H1 (cell line): ENCODE results near the gene ENPP6.

Experiments
- BRCA1 ChIP-seq: IDR thresholded peaks from 2 replicates; pipeline ENCODE4 v1.6.1; 2012; ENCODE audit warnings: low read depth, low read length, improper control_type of control experiment
- EP300 ChIP-seq, 2 experiments: IDR thresholded peaks; 1 replicate in 1 of 2; 2 replicates in 1 of 2; pipeline ENCODE4 v1.6.1; 2011 to 2012; ENCODE audit warnings: low read depth in 2 of 2, low read length in 2 of 2, mild to moderate bottlenecking in 2 of 2, borderline replicate concordance in 1 of 2, inconsistent platforms in 1 of 2, moderate library complexity in 1 of 2
- EZH2 ChIP-seq: fragments of 200-600 bp; sonication (generic); IDR thresholded peaks from 2 replicates; pipeline ENCODE4 v1.7.1; 2012; ENCODE audit warnings: low read depth, mild to moderate bottlenecking, moderate library complexity, low read length, inconsistent platforms; ENCODE audit not compliant: severe bottlenecking
- GABPA ChIP-seq: IDR thresholded peaks from 2 replicates; pipeline ENCODE4 v1.6.1; 2011; ENCODE audit warnings: mild to moderate bottlenecking, low read length, moderate library complexity, borderline replicate concordance; ENCODE audit not compliant: insufficient read depth
- RNF2 ChIP-seq: fragments of 200-900, 300-1000 bp; sonication (generic); IDR thresholded peaks from 2 replicates; pipeline ENCODE4 v1.7.1; 2016; ENCODE audit warnings: borderline replicate concordance, low read depth, mild to moderate bottlenecking, antibody characterized with exemption, low read length; ENCODE audit not compliant: poor library complexity, severe bottlenecking; ENCODE audit errors: missing control alignments
- TAF1 ChIP-seq: IDR thresholded peaks from 2 replicates; pipeline ENCODE4 v1.6.1; 2011; ENCODE audit warnings: mild to moderate bottlenecking, low read depth, low read length
- TF ChIP-seq, protein P1 (sequence below), 3 experiments: IDR thresholded peaks; 1 replicate in 2 of 3; 2 replicates in 1 of 3; pipeline versions ENCODE4 v1.5.1 to v1.6.1; 2011; ENCODE audit warnings: low read length in 3 of 3, mild to moderate bottlenecking in 3 of 3, inconsistent platforms in 2 of 3, low read depth in 1 of 3, moderate library complexity in 1 of 3; ENCODE audit not compliant: insufficient read depth in 1 of 3; ENCODE audit errors: control extremely low read depth in 1 of 3
- TF ChIP-seq, protein P2 (sequence below): fragments of 300-600 bp; sonication (generic); IDR thresholded peaks from 2 replicates; pipeline ENCODE4 v1.7.1; 2012; ENCODE audit warnings: low read length, moderate library complexity, mild to moderate bottlenecking, inconsistent platforms; ENCODE audit not compliant: insufficient replicate concordance
- TF ChIP-seq, protein P3 (sequence below): IDR thresholded peaks from 2 replicates; pipeline ENCODE4 v1.6.1; 2011; ENCODE audit warnings: low read depth, mild to moderate bottlenecking, low read length; ENCODE audit not compliant: insufficient read depth
- TF ChIP-seq, protein P4 (sequence below): IDR thresholded peaks from 2 replicates; pipeline ENCODE4 v1.6.1; 2012; ENCODE audit warnings: low read length, inconsistent platforms

DNA sequence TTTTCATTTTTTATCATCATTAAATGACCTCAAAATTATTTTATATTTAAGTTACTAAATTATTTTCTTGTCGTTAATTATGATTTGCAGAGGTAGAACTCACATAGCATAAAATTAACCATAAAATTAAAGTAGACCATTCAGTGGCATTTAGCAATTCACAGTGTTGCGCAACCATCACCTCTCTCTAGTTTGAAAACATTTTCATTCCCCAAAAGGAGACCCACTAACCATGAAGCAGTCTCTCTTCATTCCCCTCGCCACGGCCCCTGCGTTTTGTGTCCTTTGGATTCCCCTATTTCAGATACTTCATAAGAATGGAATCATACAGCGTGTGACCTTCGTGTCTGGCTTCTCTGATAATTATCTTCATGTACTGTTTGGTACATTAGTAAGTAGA lies 154.9 kb downstream of the ENPP6 start:
- TF ChIP-seq, protein P1, sequence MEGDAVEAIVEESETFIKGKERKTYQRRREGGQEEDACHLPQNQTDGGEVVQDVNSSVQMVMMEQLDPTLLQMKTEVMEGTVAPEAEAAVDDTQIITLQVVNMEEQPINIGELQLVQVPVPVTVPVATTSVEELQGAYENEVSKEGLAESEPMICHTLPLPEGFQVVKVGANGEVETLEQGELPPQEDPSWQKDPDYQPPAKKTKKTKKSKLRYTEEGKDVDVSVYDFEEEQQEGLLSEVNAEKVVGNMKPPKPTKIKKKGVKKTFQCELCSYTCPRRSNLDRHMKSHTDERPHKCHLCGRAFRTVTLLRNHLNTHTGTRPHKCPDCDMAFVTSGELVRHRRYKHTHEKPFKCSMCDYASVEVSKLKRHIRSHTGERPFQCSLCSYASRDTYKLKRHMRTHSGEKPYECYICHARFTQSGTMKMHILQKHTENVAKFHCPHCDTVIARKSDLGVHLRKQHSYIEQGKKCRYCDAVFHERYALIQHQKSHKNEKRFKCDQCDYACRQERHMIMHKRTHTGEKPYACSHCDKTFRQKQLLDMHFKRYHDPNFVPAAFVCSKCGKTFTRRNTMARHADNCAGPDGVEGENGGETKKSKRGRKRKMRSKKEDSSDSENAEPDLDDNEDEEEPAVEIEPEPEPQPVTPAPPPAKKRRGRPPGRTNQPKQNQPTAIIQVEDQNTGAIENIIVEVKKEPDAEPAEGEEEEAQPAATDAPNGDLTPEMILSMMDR (IDR thresholded peaks at IDR 0.05; ENCODE audit: control extremely low read depth in 1 of 3, insufficient read depth in 1 of 3, low read depth in 1 of 3, low read length in 3 of 3): no peak
- TF ChIP-seq, protein P2, sequence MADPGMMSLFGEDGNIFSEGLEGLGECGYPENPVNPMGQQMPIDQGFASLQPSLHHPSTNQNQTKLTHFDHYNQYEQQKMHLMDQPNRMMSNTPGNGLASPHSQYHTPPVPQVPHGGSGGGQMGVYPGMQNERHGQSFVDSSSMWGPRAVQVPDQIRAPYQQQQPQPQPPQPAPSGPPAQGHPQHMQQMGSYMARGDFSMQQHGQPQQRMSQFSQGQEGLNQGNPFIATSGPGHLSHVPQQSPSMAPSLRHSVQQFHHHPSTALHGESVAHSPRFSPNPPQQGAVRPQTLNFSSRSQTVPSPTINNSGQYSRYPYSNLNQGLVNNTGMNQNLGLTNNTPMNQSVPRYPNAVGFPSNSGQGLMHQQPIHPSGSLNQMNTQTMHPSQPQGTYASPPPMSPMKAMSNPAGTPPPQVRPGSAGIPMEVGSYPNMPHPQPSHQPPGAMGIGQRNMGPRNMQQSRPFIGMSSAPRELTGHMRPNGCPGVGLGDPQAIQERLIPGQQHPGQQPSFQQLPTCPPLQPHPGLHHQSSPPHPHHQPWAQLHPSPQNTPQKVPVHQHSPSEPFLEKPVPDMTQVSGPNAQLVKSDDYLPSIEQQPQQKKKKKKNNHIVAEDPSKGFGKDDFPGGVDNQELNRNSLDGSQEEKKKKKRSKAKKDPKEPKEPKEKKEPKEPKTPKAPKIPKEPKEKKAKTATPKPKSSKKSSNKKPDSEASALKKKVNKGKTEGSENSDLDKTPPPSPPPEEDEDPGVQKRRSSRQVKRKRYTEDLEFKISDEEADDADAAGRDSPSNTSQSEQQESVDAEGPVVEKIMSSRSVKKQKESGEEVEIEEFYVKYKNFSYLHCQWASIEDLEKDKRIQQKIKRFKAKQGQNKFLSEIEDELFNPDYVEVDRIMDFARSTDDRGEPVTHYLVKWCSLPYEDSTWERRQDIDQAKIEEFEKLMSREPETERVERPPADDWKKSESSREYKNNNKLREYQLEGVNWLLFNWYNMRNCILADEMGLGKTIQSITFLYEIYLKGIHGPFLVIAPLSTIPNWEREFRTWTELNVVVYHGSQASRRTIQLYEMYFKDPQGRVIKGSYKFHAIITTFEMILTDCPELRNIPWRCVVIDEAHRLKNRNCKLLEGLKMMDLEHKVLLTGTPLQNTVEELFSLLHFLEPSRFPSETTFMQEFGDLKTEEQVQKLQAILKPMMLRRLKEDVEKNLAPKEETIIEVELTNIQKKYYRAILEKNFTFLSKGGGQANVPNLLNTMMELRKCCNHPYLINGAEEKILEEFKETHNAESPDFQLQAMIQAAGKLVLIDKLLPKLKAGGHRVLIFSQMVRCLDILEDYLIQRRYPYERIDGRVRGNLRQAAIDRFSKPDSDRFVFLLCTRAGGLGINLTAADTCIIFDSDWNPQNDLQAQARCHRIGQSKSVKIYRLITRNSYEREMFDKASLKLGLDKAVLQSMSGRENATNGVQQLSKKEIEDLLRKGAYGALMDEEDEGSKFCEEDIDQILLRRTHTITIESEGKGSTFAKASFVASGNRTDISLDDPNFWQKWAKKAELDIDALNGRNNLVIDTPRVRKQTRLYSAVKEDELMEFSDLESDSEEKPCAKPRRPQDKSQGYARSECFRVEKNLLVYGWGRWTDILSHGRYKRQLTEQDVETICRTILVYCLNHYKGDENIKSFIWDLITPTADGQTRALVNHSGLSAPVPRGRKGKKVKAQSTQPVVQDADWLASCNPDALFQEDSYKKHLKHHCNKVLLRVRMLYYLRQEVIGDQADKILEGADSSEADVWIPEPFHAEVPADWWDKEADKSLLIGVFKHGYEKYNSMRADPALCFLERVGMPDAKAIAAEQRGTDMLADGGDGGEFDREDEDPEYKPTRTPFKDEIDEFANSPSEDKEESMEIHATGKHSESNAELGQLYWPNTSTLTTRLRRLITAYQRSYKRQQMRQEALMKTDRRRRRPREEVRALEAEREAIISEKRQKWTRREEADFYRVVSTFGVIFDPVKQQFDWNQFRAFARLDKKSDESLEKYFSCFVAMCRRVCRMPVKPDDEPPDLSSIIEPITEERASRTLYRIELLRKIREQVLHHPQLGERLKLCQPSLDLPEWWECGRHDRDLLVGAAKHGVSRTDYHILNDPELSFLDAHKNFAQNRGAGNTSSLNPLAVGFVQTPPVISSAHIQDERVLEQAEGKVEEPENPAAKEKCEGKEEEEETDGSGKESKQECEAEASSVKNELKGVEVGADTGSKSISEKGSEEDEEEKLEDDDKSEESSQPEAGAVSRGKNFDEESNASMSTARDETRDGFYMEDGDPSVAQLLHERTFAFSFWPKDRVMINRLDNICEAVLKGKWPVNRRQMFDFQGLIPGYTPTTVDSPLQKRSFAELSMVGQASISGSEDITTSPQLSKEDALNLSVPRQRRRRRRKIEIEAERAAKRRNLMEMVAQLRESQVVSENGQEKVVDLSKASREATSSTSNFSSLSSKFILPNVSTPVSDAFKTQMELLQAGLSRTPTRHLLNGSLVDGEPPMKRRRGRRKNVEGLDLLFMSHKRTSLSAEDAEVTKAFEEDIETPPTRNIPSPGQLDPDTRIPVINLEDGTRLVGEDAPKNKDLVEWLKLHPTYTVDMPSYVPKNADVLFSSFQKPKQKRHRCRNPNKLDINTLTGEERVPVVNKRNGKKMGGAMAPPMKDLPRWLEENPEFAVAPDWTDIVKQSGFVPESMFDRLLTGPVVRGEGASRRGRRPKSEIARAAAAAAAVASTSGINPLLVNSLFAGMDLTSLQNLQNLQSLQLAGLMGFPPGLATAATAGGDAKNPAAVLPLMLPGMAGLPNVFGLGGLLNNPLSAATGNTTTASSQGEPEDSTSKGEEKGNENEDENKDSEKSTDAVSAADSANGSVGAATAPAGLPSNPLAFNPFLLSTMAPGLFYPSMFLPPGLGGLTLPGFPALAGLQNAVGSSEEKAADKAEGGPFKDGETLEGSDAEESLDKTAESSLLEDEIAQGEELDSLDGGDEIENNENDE: no peak
- TF ChIP-seq TAF1 (no peak), EP300 (IDR thresholded peaks at IDR 0.05; ENCODE audit: borderline replicate concordance in 1 of 2, low read depth in 2 of 2, low read length in 2 of 2) (no peak), RNF2 (no peak), EZH2 (no peak), BRCA1 (no peak), GABPA (no peak)
- TF ChIP-seq, protein P3, sequence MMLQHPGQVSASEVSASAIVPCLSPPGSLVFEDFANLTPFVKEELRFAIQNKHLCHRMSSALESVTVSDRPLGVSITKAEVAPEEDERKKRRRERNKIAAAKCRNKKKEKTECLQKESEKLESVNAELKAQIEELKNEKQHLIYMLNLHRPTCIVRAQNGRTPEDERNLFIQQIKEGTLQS: no peak
- TF ChIP-seq, protein P4, sequence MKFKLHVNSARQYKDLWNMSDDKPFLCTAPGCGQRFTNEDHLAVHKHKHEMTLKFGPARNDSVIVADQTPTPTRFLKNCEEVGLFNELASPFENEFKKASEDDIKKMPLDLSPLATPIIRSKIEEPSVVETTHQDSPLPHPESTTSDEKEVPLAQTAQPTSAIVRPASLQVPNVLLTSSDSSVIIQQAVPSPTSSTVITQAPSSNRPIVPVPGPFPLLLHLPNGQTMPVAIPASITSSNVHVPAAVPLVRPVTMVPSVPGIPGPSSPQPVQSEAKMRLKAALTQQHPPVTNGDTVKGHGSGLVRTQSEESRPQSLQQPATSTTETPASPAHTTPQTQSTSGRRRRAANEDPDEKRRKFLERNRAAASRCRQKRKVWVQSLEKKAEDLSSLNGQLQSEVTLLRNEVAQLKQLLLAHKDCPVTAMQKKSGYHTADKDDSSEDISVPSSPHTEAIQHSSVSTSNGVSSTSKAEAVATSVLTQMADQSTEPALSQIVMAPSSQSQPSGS: no peak
